GM21528 (cell line): ENCODE measurements around the gene SLC12A8.

Experiments
- ATAC-seq: cut with Tn5 transposase; IDR thresholded peaks from one replicate; pipeline ENCODE4 v1.9.1; 2021; ENCODE audit warnings: mild to moderate bottlenecking, moderate library complexity; ENCODE audit not compliant: unreplicated experiment, low FRiP score

The SLC12A8 gene

GRCh38 chr3:125118600-125118999 is 93.9 kb downstream of the SLC12A8 start:
- no peak for ATAC-seq

- ATAC-seq, result no peak
These were observed 94.8 kb downstream of the SLC12A8 start for GRCh38 chr3:125117631-125118191.

- ATAC-seq, result no peak
These were observed 96.1 kb downstream of the SLC12A8 start for GRCh38 chr3:125116311-125117080.

GRCh38 chr3:125115640-125116039 is 96.9 kb downstream of the SLC12A8 start:
- no peak for ATAC-seq

- no peak for ATAC-seq
These were observed 99.6 kb downstream of the SLC12A8 start for GRCh38 chr3:125112981-125113380.

- no peak for ATAC-seq
These were observed 101.6 kb downstream of the SLC12A8 start for GRCh38 chr3:125110876-125111480.

GRCh38 chr3:125110016-125110875 is 102.3 kb downstream of the SLC12A8 start:
- ATAC-seq, result no peak

- ATAC-seq, result no peak
These were observed 103.0 kb downstream of the SLC12A8 start for GRCh38 chr3:125109536-125109925.

- no peak for ATAC-seq
These were observed 103.6 kb downstream of the SLC12A8 start for GRCh38 chr3:125108833-125109535.

GRCh38 chr3:125107861-125108567 is 104.5 kb downstream of the SLC12A8 start:
- ATAC-seq, result peak; percentile 47

- ATAC-seq, result no peak
These were observed 105.2 kb downstream of the SLC12A8 start for GRCh38 chr3:125107363-125107762.

- no peak for ATAC-seq
These were observed 107.4 kb downstream of the SLC12A8 start for GRCh38 chr3:125105116-125105515.

- ATAC-seq, result no peak
These were observed 107.9 kb downstream of the SLC12A8 start for GRCh38 chr3:125104639-125105038.

- no peak for ATAC-seq
These were observed 109.1 kb downstream of the SLC12A8 start for GRCh38 chr3:125103406-125103805.

GRCh38 chr3:125102470-125102869 is 110.1 kb downstream of the SLC12A8 start:
- ATAC-seq, result no peak

- ATAC-seq, result no peak
These were observed 113.8 kb downstream of the SLC12A8 start for GRCh38 chr3:125098611-125099291.

- ATAC-seq, result no peak
These were observed 121.9 kb downstream of the SLC12A8 start for GRCh38 chr3:125090649-125091048.

GRCh38 chr3:125087768-125088391 is 124.7 kb downstream of the SLC12A8 start:
- ATAC-seq, result no peak

GRCh38 chr3:125085166-125085565 is 127.4 kb downstream of the SLC12A8 start:
- ATAC-seq, result no peak
